ENCODE data around the gene HTT. TPM values are rescaled to one million over a fixed set of nuclear protein-coding genes. Genes with fewer than 3 reads are reported as not detected.

Gene HTT
- total RNA-seq, 3 donors from 2014 or later (not counting 1 experiment from before 2014, with no cell fraction given) = 132 to 175 (median 165) TPM

GRCh38 chr4:3226467-3226866 is 152.0 kb downstream of the HTT start:
- H3K4me3 ChIP-seq (ENCODE audit: low read length) = no peak overlapping the region
- WGBS (ENCODE audit: insufficient coverage) = 89% methylated on average over 9 of the region's 9 CpGs
- no peaks in the 10 kb centered on the region for H3K9me3 ChIP-seq (ENCODE audit: control insufficient read depth, insufficient read depth, low read length)
- Mint-ChIP-seq H3K36me3 (peaks cover 12% of the 10 kb centered on the region), H3K4me3 (no peak overlapping the region), H3K27ac (peak overlapping the region in 1 of 2 donors; percentile 45), H3K4me1 (peaks cover 15 to 26% of the 10 kb centered on the region in 2 donors), H3K27me3 (ENCODE audit: low read depth in 2 of 2) (no peaks in the 10 kb centered on the region), H3K9me3 (no peaks in the 10 kb centered on the region)
- ATAC-seq (no peak), DNase-seq (no peak)
- H3K27me3 ChIP-seq (ENCODE audit: control insufficient read depth, insufficient read depth, low read length) = no peaks in the 10 kb centered on the region
- H3K27ac ChIP-seq (ENCODE audit: low read length) = peak overlapping the region; percentile 27
- peaks cover 20% of the 10 kb centered on the region for H3K4me1 ChIP-seq (ENCODE audit: control insufficient read depth, insufficient read depth, low read length)
- H3K36me3 ChIP-seq (ENCODE audit: control insufficient read depth, insufficient read depth, low read length) = peaks cover 82% of the 10 kb centered on the region
- no peak for TF ChIP-seq CTCF (IDR thresholded peaks at IDR 0.05)
- intact Hi-C loops (cut with micrococcal nuclease) = no loop called here

- H3K36me3 Mint-ChIP-seq = peaks cover 12% of the 10 kb centered on the region
- no peaks in the 10 kb centered on the region for H3K27me3 ChIP-seq (ENCODE audit: control insufficient read depth, insufficient read depth, low read length)
- H3K4me1 ChIP-seq (ENCODE audit: control insufficient read depth, insufficient read depth, low read length) = peaks cover 19% of the 10 kb centered on the region
- DNase-seq = no peak
- H3K4me3 ChIP-seq (ENCODE audit: low read length) = no peak overlapping the region
- 97% methylated on average over 6 of the region's 6 CpGs for WGBS (ENCODE audit: insufficient coverage)
- H3K9me3 ChIP-seq (ENCODE audit: control insufficient read depth, insufficient read depth, low read length) = no peaks in the 10 kb centered on the region
- H3K4me3 Mint-ChIP-seq = no peak overlapping the region
- no peaks in the 10 kb centered on the region for H3K27me3 Mint-ChIP-seq (ENCODE audit: low read depth in 2 of 2)
- peaks cover 11 to 23% of the 10 kb centered on the region in 2 donors for H3K4me1 Mint-ChIP-seq
- H3K36me3 ChIP-seq (ENCODE audit: control insufficient read depth, insufficient read depth, low read length) = peaks cover 82% of the 10 kb centered on the region
- TF ChIP-seq CTCF (IDR thresholded peaks at IDR 0.05) = no peak
- H3K27ac ChIP-seq (ENCODE audit: low read length) = no peak overlapping the region
- peak overlapping the region in 1 of 2 donors; percentile 45 for H3K27ac Mint-ChIP-seq
- ATAC-seq = no peak
- no peaks in the 10 kb centered on the region for H3K9me3 Mint-ChIP-seq
- intact Hi-C loops (cut with micrococcal nuclease) = no loop called here
Observed at GRCh38 chr4:3226944-3227343, 152.5 kb downstream of the HTT start.

GRCh38 chr4:3227878-3228675 is 153.6 kb downstream of the HTT start:
- peaks cover 84% of the 10 kb centered on the region for H3K36me3 ChIP-seq (ENCODE audit: control insufficient read depth, insufficient read depth, low read length)
- DNase-seq (no peak), ATAC-seq (no peak)
- H3K4me3 ChIP-seq (ENCODE audit: low read length) = no peak overlapping the region
- Mint-ChIP-seq H3K27ac (peak overlapping the region in 1 of 2 donors; percentile 33), H3K9me3 (no peaks in the 10 kb centered on the region), H3K27me3 (ENCODE audit: low read depth in 2 of 2) (no peaks in the 10 kb centered on the region), H3K4me3 (no peak overlapping the region), H3K36me3 (peaks cover 12% of the 10 kb centered on the region), H3K4me1 (peaks cover 7 to 18% of the 10 kb centered on the region in 2 donors)
- H3K9me3 ChIP-seq (ENCODE audit: control insufficient read depth, insufficient read depth, low read length) = no peaks in the 10 kb centered on the region
- intact Hi-C loops (cut with micrococcal nuclease) = no loop called here
- H3K4me1 ChIP-seq (ENCODE audit: control insufficient read depth, insufficient read depth, low read length) = peaks cover 19% of the 10 kb centered on the region
- no peaks in the 10 kb centered on the region for H3K27me3 ChIP-seq (ENCODE audit: control insufficient read depth, insufficient read depth, low read length)
- WGBS (ENCODE audit: insufficient coverage) = 96% methylated on average over 23 of the region's 23 CpGs
- H3K27ac ChIP-seq (ENCODE audit: low read length) = no peak overlapping the region
- TF ChIP-seq CTCF (IDR thresholded peaks at IDR 0.05) = no peak
